GM18511 (cell line): ENCODE results near the gene SPATA2.
"Not testable (repeated sequence)": the region's sequence is repeated elsewhere in the genome, so short reads cannot be mapped to it uniquely, and the experiment has no call there.

Source experiments
- ATAC-seq: cut with Tn5 transposase; IDR thresholded peaks from one replicate; pipeline ENCODE4 v1.9.1; 2021; ENCODE audit warnings: mild to moderate bottlenecking, moderate library complexity; ENCODE audit not compliant: unreplicated experiment

The SPATA2 gene

DNA sequence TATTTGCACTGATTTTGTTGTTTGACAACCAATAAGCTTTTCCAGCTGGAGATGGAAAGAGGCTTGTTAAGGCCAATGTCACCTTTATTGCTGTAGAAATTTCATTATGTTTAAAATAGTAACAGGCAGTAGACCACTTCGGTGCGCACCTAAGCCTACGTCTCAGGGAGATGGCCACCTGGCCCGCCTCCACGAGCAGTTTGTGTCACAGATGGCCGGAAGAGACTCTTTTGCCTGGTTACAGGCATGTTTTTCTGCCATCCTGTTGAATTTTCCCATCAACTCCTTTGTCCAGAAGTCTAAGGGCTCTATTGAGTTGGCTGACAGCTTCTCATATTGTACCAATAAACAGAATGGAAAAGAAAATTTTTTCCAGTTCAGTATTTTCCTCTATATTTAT lies 51.7 kb downstream of the SPATA2 start:
- no peak for ATAC-seq

DNA sequence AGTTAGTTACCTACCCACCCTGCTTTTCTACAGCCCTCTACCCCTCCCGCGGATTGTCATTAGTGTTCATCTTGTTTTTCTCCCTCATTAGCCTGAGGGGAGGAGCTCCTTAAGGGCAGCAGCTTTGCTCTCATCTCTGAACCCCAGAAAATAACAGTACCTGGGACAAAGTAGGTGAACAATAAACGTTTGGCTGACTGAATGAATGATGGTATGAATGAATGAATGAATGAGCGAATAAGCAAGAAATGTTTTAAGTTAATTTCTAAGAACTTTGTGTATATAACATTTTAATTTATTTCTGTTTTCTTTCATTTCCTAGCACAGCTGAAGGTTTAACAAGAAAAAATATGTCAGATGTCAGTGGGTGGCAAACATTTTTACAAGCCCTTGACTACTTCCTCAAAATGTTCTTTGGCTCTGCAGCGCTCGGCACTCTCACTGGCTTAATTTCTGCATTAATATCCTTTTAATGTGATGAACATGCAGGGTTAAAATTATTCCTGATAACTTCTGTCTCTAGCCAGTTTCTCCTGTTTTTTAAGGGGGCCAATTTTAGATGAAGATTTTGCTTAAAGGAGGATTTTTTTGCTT lies 52.6 kb downstream of the SPATA2 start:
- ATAC-seq = no peak

DNA sequence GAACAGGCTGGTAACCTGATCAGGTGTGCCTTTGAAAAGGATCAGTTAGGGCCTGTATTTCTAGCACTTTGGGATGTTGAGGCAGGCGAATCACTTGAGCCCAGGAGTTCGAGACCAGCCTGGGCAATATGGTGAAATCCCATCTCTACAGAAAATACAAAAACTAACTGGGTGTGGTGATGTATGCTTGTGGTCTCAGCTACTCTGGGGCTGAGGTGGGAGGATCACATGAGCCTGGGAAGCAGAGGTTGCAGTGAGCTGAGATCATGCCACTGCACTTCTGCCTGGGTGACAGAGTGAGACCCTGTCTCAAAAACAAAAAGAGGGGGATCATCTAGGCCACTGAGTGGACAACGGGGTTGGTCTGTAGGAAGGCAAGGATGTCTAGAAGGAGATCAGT lies 54.1 kb downstream of the SPATA2 start:
- ATAC-seq = not testable (repeated sequence)

DNA sequence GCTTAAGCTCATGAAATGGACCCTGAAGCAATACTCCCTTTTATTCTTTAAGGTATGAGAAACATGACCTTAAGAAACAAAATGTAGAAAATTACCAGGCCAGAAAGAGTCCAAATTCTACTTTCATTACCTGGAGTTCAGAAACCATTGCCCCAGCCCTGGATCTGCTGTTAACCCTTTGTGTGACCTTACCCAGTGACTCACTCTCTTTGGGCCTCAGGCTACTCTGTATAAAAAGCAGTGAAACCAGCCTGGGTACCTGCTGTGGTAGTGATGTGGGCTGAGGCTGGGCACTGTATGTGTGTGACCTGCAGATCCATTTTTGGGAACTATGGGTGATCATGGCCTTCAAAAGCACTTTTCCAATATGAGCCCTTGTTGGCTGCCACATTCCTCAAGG lies 55.5 kb downstream of the SPATA2 start:
- ATAC-seq = no peak

DNA sequence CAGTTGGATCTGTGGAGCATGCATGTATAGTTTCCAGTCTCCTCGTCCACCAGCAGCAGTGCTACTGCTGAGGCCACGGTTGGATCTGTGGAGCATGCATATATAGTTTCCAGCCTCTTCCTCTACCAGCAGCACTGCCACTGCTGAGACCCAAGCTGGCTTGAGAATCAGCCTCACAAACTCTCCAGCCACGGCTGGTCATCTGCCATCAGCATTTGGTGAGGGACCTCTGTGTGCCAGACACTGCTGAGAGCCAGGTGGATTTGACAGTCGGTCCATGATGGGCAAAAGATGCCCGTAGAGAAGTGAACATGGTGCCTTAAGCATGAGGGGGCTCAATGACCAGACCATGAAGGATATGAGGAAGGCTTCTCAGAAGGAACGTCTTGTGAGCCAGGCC lies 56.3 kb downstream of the SPATA2 start:
- ATAC-seq = no peak

DNA sequence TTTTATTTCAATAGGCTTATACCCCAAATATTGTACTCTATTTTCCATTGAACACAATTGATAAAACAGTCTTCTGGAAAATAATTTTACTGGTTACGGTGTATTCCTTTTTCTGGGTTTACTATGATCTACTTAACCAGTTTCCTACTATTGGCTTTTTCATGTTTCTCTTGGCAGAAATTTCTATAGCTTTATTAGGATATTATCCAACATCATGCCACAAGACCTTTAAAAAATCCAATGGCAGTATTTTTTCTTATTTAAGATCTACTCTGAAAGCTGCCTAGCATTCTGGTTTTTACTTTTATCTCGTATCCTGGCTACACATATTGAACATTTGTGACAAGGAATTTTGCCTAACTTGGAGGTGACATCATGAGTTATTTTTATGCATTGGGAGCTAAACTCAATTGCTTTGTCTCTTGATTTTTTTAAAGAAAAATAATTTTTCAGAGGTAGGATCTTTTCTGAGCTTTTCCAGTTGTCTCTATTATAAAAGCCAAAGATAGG lies 57.2 kb downstream of the SPATA2 start:
- ATAC-seq = no peak

DNA sequence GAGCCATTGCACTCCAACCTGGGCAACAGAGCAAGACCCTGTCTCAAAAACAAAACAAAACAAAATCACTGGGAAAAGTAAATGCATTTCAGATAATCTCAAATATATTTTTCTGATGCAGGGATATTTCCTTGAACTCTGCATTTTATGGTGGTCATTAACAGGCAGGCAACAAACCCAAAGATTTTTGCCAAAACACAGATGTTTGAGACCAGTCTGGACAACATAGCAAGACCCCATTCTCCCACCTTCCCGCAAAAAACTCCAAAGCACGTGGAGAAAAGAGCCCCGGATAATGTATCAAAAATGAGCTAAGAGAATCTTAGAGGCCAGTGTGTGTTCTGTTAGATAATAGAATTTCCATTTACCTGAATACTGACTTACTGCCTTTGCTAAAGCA lies 58.4 kb downstream of the SPATA2 start:
- ATAC-seq = no peak

DNA sequence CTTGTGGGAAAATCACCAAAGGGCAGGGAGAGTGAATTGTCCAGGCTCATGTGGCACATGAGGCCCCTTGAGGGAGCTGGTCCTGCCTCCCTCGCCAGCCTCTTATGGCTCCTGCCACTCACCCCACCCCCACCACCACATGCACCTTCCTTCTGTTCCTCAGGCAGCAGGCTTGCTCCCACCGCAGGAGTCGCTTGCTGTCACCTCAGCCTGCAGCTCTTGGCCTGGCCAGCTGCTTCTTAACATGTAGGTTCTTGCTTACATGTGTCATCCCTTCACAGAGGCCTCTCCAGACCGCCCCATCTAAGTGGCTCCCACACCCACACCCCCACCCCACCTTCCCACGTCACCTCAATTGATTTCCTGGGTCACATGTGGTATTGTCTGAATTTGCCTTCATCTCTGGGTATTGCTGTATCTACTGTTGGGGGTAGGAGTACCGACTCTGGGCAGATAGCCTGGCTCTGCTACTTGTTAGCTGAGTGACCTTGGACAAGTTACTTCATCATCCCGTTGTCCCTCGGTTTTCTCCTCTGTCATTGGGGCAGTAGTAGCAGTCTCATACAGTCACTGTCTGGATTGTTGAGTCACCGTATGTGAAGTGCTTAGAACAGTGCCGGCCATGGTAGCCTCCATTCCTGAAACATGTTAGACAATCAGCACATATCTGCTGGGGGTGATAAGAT lies 61.0 kb downstream of the SPATA2 start:
- ATAC-seq = no peak

- ATAC-seq = no peak
These were observed 61.7 kb downstream of the SPATA2 start for GRCh38 chr20:49853640-49854039.
